H9 (cell line): ENCODE measurements around the gene REEP1. TPM values are rescaled to one million over a fixed set of nuclear protein-coding genes. Genes with fewer than 3 reads are reported as not detected.

ENCODE experiments used
- DNase-seq: peaks from one replicate; pipeline ENCODE4 v3.0.0-alpha.2; 2017
- H2AFZ ChIP-seq: one replicate; pipeline ENCODE4 v1.6.1; 2013; ENCODE audit warnings: mild to moderate bottlenecking, low read length, control low read depth, moderate library complexity
- H2AK5ac ChIP-seq: 2 replicates; pipeline ENCODE4 v1.6.1; 2013; ENCODE audit warnings: low read length, control low read depth, mixed read lengths; ENCODE audit not compliant: insufficient read length
- H2BK120ac ChIP-seq: one replicate; pipeline ENCODE4 v1.6.1; 2013; ENCODE audit warnings: low read depth, mild to moderate bottlenecking, low read length, control low read depth, inconsistent platforms; ENCODE audit not compliant: poor library complexity, severe bottlenecking
- H2BK12ac ChIP-seq: 2 replicates; pipeline ENCODE4 v1.6.1; 2013; ENCODE audit warnings: low read length, control low read depth, mixed read lengths, low read depth; ENCODE audit not compliant: insufficient read length
- H2BK15ac ChIP-seq: 2 replicates; pipeline ENCODE4 v1.6.1; 2013; ENCODE audit warnings: low read depth, low read length, control low read depth
- H2BK20ac ChIP-seq: one replicate; pipeline ENCODE4 v1.6.1; 2013; ENCODE audit warnings: low read depth, mild to moderate bottlenecking, low read length, control low read depth, inconsistent platforms; ENCODE audit not compliant: poor library complexity, severe bottlenecking
- H2BK5ac ChIP-seq: 2 replicates; pipeline ENCODE4 v1.6.1; 2013; ENCODE audit warnings: low read length, control low read depth, mixed read lengths; ENCODE audit not compliant: insufficient read length
- H3K14ac ChIP-seq: 2 replicates; pipeline ENCODE4 v1.6.1; 2013; ENCODE audit warnings: low read length, control low read depth; ENCODE audit not compliant: insufficient read depth
- H3K18ac ChIP-seq: 2 replicates; pipeline ENCODE4 v1.6.1; 2013; ENCODE audit warnings: low read depth, mild to moderate bottlenecking, mixed read lengths, low read length, control low read depth; ENCODE audit not compliant: insufficient read length
- H3K23ac ChIP-seq: 2 replicates; pipeline ENCODE4 v1.6.1; 2013; ENCODE audit warnings: low read length, control low read depth, mixed read lengths, low read depth; ENCODE audit not compliant: insufficient read length
- H3K23me2 ChIP-seq: 2 replicates; pipeline ENCODE4 v1.6.1; 2013; ENCODE audit warnings: low read depth, mild to moderate bottlenecking, mixed read lengths, low read length, control low read depth; ENCODE audit not compliant: insufficient read length, poor library complexity, severe bottlenecking
- H3K27ac ChIP-seq: 2 replicates; pipeline ENCODE4 v1.5.1; 2013; ENCODE audit warnings: low read length, control low read depth, mixed read lengths, low read depth; ENCODE audit not compliant: insufficient read length
- H3K27me3 ChIP-seq: 2 replicates; pipeline ENCODE4 v1.6.1; 2013; ENCODE audit warnings: low read length, control low read depth, inconsistent platforms; ENCODE audit not compliant: insufficient read depth
- H3K4ac ChIP-seq: 2 replicates; pipeline ENCODE4 v1.6.1; 2013; ENCODE audit warnings: low read depth, mild to moderate bottlenecking, control low read depth, inconsistent platforms, low read length, moderate library complexity
- H3K4me1 ChIP-seq: 2 replicates; pipeline ENCODE4 v1.6.1; 2013; ENCODE audit warnings: low read length, control low read depth, inconsistent platforms; ENCODE audit not compliant: insufficient read depth
- H3K4me2 ChIP-seq: 2 replicates; pipeline ENCODE4 v1.6.1; 2013; ENCODE audit warnings: low read length, control low read depth, mixed read lengths; ENCODE audit not compliant: insufficient read length, insufficient read depth
- H3K56ac ChIP-seq: 2 replicates; pipeline ENCODE4 v1.6.1; 2013; ENCODE audit warnings: low read depth, mild to moderate bottlenecking, mixed read lengths, low read length, control low read depth; ENCODE audit not compliant: insufficient read length
- H3K79me1 ChIP-seq: 2 replicates; pipeline ENCODE4 v1.6.1; 2013; ENCODE audit warnings: low read depth, mild to moderate bottlenecking, moderate library complexity, low read length, control low read depth, inconsistent platforms; ENCODE audit not compliant: insufficient read depth, poor library complexity, severe bottlenecking
- H3K79me2 ChIP-seq: 2 replicates; pipeline ENCODE4 v1.6.1; 2013; ENCODE audit warnings: low read length, control low read depth, inconsistent platforms; ENCODE audit not compliant: insufficient read depth
- H3K9ac ChIP-seq: 2 replicates; pipeline ENCODE4 v1.6.1; 2013; ENCODE audit warnings: low read length, control low read depth, mixed read lengths; ENCODE audit not compliant: insufficient read length; ENCODE audit errors: extremely low read depth
- H3K9me3 ChIP-seq: one replicate; pipeline ENCODE4 v1.6.1; 2013; ENCODE audit warnings: low read depth, low read length, inconsistent platforms; ENCODE audit not compliant: control insufficient read depth
- H3T11ph ChIP-seq: one replicate; pipeline ENCODE4 v1.6.1; 2013; ENCODE audit warnings: mild to moderate bottlenecking, low read length, control low read depth, inconsistent platforms
- H4K20me1 ChIP-seq: one replicate; pipeline ENCODE4 v1.6.1; 2013; ENCODE audit not compliant: control insufficient read depth, insufficient read length, insufficient read depth
- H4K5ac ChIP-seq: 2 replicates; pipeline ENCODE4 v1.6.1; 2013; ENCODE audit warnings: low read depth, mild to moderate bottlenecking, mixed read lengths, low read length, control low read depth; ENCODE audit not compliant: insufficient read length
- H4K8ac ChIP-seq: replicated peaks from 2 replicates; pipeline ENCODE4 v1.6.1; 2013; ENCODE audit warnings: low read length, control low read depth, mixed read lengths, low read depth; ENCODE audit not compliant: insufficient read length
- H4K91ac ChIP-seq: 2 replicates; pipeline ENCODE4 v1.6.1; 2013; ENCODE audit warnings: low read depth, mild to moderate bottlenecking, moderate library complexity, mixed read lengths, low read length, control low read depth; ENCODE audit not compliant: insufficient read length
- H3K27ac Mint-ChIP-seq, 3 experiments: 2 replicates in 2 of 3; 3 replicates in 1 of 3; pipeline ENCODE4 v1.8.0; 2020 to 2021; ENCODE audit warnings: mixed read lengths in 3 of 3, mild to moderate bottlenecking in 1 of 3, moderate library complexity in 1 of 3
- H3K27me3 Mint-ChIP-seq: 2 replicates; pipeline ENCODE4 v1.8.0; 2021; ENCODE audit warnings: low read depth, mild to moderate bottlenecking, moderate library complexity, mixed read lengths
- H3K36me3 Mint-ChIP-seq, 3 experiments: 2 replicates in 2 of 3; 3 replicates in 1 of 3; pipeline ENCODE4 v1.8.0; 2020 to 2021; ENCODE audit warnings: low read depth in 3 of 3, mixed read lengths in 3 of 3; ENCODE audit not compliant: insufficient read depth in 1 of 3
- H3K4me1 Mint-ChIP-seq, 2 experiments: 2 replicates each; pipeline ENCODE4 v1.8.0; 2020; ENCODE audit warnings: mixed read lengths in 2 of 2
- H3K4me3 Mint-ChIP-seq, 2 experiments: 2 replicates in 1 of 2; 3 replicates in 1 of 2; pipeline ENCODE4 v1.8.0; 2020 to 2021; ENCODE audit warnings: mild to moderate bottlenecking in 2 of 2, mixed read lengths in 2 of 2, moderate library complexity in 1 of 2
- H3K9me3 Mint-ChIP-seq, 2 experiments: 2 replicates in 1 of 2; 3 replicates in 1 of 2; pipeline ENCODE4 v1.8.0; 2020; ENCODE audit warnings: mild to moderate bottlenecking in 2 of 2, mixed read lengths in 2 of 2, moderate library complexity in 1 of 2
- CTCF ChIP-seq: fragments of 200-600 bp; sonication (generic); conservative IDR thresholded peaks from 3 replicates; pipeline ENCODE4 v1.8.0; 2021; ENCODE audit warnings: antibody characterized with exemption, mild to moderate bottlenecking
- WGBS: extraction: QIAGEN DNeasy Blood & Tissue Kit; methylation state at CpG from one replicate; pipeline ENCODE4 v1.1.7; 2013; ENCODE audit warnings: missing lambda C conversion rate, low lambda C conversion rate, mixed read lengths; ENCODE audit not compliant: insufficient read length; ENCODE audit errors: extremely low coverage; 5-methylcytosine and 5-hydroxymethylcytosine counted together
- total RNA-seq: library from RNA; stranded (reverse); gene quantifications from 2 replicates; pipeline ENCODE4 v1.2.1, GENCODE V29; 2021

The REEP1 gene
- total RNA-seq, 1 experiment from 2014 or later: 1.3 TPM

GRCh38 chr2:86214503-86214832 lies 123.0 kb downstream of the REEP1 start:
- no peaks in the 10 kb centered on the region for H3K79me2 ChIP-seq
- H2AFZ ChIP-seq: no peak overlapping the region
- DNase-seq: no peak
- H3K56ac ChIP-seq: no peak overlapping the region
- peaks cover 15 to 36% (median 35%) of the 10 kb centered on the region in 3 experiments; a peak in 6 of 7 replicates for H3K36me3 Mint-ChIP-seq
- no peak overlapping the region for H4K5ac ChIP-seq
- H2BK15ac ChIP-seq: no peak overlapping the region
- no CpG with 5 or more reads among the region's 2 CpGs for WGBS
- peaks cover 0 to 3% of the 10 kb centered on the region in 2 experiments; a peak in 2 of 4 replicates for H3K4me1 Mint-ChIP-seq
- no peak overlapping the region for H3K4ac ChIP-seq
- H3K4me3 Mint-ChIP-seq: no peak overlapping the region
- no peak overlapping the region for H2BK5ac ChIP-seq
- H2AK5ac ChIP-seq: no peak overlapping the region
- no peak overlapping the region for H3K14ac ChIP-seq
- no peak overlapping the region for H2BK12ac ChIP-seq
- H3T11ph ChIP-seq: no peak overlapping the region
- no peak overlapping the region for H3K4me2 ChIP-seq
- no peaks in the 10 kb centered on the region for H3K9me3 ChIP-seq
- no peak overlapping the region for H2BK20ac ChIP-seq
- H4K91ac ChIP-seq: no peak overlapping the region
- no peaks in the 10 kb centered on the region for H3K23me2 ChIP-seq
- no peaks in the 10 kb centered on the region for H3K79me1 ChIP-seq
- H4K20me1 ChIP-seq: no peaks in the 10 kb centered on the region
- H3K27me3 ChIP-seq: no peaks in the 10 kb centered on the region
- H2BK120ac ChIP-seq: no peak overlapping the region
- H4K8ac ChIP-seq: no peak overlapping the region
- no peak for TF ChIP-seq CTCF
- no peak overlapping the region for H3K9ac ChIP-seq
- H3K9me3 Mint-ChIP-seq: no peaks in the 10 kb centered on the region
- no peak overlapping the region for H3K23ac ChIP-seq
- no peak overlapping the region for H3K27ac ChIP-seq
- peaks cover 3% of the 10 kb centered on the region; the same call in 1 of the 2 replicates for H3K27me3 Mint-ChIP-seq
- H3K18ac ChIP-seq: no peak overlapping the region
- no peaks in the 10 kb centered on the region for H3K4me1 ChIP-seq
- no peak overlapping the region for H3K27ac Mint-ChIP-seq
